Superior temporal gyrus (tissue), 1 donor: ENCODE results near the gene STARD3.
A peak's percentile ranks its signal among the peaks of the same experiment; 100 is the strongest.

Source experiments
- DNase-seq: peaks from one replicate; pipeline ENCODE4 v3.0.0-alpha.2; 2016; ENCODE audit errors: extremely low spot score

The STARD3 gene

GRCh38 chr17:39672522-39673334, 35.8 kb downstream of the STARD3 start:
- no peak for DNase-seq

- no peak for DNase-seq
These were observed 36.6 kb downstream of the STARD3 start for GRCh38 chr17:39673335-39674081.

GRCh38 chr17:39674179-39674578, 37.2 kb downstream of the STARD3 start:
- no peak for DNase-seq

GRCh38 chr17:39674702-39675389, 37.9 kb downstream of the STARD3 start:
- no peak for DNase-seq

- no peak for DNase-seq
These were observed 38.6 kb downstream of the STARD3 start for GRCh38 chr17:39675390-39676082.

GRCh38 chr17:39676198-39676819, 39.4 kb downstream of the STARD3 start:
- peak; percentile 59 for DNase-seq

- DNase-seq: no peak
These were observed 40.1 kb downstream of the STARD3 start for GRCh38 chr17:39677072-39677471.

GRCh38 chr17:39677542-39678339, 40.8 kb downstream of the STARD3 start:
- DNase-seq: peak; percentile 44

GRCh38 chr17:39678340-39679116, 41.6 kb downstream of the STARD3 start:
- no peak for DNase-seq

GRCh38 chr17:39679521-39680192, 42.7 kb downstream of the STARD3 start:
- no peak for DNase-seq

- DNase-seq: no peak
These were observed 46.5 kb downstream of the STARD3 start for GRCh38 chr17:39683295-39683939.

GRCh38 chr17:39684369-39685192, 47.6 kb downstream of the STARD3 start:
- no peak for DNase-seq

- no peak for DNase-seq
These were observed 50.2 kb downstream of the STARD3 start for GRCh38 chr17:39687101-39687545.

- DNase-seq: peak; percentile 96
These were observed 50.9 kb downstream of the STARD3 start, which contains the start of gene PGAP3 for GRCh38 chr17:39687546-39688474. PGAP3 (minus strand) TSS chr17:39688057; CDS start chr17:39688014, 43 bp downstream.

GRCh38 chr17:39688475-39688835, 51.5 kb downstream of the STARD3 start:
- no peak for DNase-seq

- DNase-seq: no peak
These were observed 52.0 kb downstream of the STARD3 start for GRCh38 chr17:39688945-39689344.

- no peak for DNase-seq
These were observed 57.6 kb downstream of the STARD3 start for GRCh38 chr17:39694593-39694992.
